ENCODE results near the gene DNAAF2. TPM values are rescaled to one million over a fixed set of nuclear protein-coding genes. Genes with fewer than 3 reads are reported as not detected.
A peak's percentile ranks its signal among the peaks of the same experiment; 100 is the strongest.

The DNAAF2 gene
- total and polyA plus RNA-seq, 2 of the 13 experiments (the other 11 are each of a cell fraction or from before 2014, with no cell fraction given), result 6.1 to 13.6 TPM

DNA sequence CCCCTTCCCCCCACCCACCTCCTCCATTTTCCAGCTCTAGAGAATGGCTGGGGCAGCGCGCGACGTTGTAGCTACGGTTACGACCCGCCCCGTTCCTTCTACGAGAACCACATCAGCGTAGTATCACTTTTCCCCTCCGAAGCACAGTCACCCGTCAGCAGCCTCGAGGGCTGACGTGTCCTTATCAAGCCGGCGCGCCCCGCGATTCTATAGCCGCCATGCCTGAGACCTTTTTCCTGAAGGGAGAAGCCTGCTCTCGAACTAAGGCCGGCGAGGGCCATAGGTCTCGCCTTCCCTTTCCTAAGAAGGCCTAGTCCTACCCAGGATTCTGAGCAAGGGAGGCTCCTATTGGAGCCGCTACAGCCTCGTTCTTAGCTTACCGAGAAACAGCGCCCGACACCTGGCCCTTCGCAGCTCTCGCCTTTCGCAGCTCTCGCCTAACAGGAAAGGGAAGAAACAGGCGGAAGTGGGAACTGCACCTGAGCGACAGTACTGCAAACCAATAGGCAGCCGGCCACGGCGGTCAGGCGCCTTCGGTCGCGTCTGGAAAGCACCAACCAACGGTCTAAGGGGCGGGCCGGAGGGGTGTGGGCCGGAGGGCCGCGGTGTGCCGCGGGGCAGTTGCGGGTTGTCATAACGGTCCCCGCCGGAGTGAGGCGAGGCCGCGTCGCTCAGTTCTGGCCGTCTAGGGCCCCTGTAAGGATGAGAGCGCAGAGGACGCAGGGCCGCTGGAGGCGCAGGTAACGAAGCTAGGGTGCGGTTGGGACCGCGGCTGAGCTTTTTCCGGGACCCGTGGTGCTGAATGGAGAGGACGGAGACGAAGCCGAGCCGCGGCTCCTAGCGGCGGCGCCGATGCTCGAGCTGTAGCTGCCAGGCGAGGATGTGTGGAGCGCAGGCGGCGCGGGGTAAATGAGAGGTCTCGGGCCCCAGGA lies 14.6 kb downstream of the DNAAF2 start, which contains the start of the genes MGAT2 and RPL36AL (continued):
- TF ChIP-seq STAT5B (CRISPR knock-in tag; IDR thresholded peaks at IDR 0.05), result no peak
- no peak for TF ChIP-seq ZNF101 (CRISPR knock-in tag; IDR thresholded peaks at IDR 0.05; ENCODE audit: borderline replicate concordance, low read depth)
- TF ChIP-seq MIXL1 (CRISPR knock-in tag; IDR thresholded peaks at IDR 0.05), result no peak; the same call in 1 of the 2 replicates
- TF ChIP-seq, protein P1, sequence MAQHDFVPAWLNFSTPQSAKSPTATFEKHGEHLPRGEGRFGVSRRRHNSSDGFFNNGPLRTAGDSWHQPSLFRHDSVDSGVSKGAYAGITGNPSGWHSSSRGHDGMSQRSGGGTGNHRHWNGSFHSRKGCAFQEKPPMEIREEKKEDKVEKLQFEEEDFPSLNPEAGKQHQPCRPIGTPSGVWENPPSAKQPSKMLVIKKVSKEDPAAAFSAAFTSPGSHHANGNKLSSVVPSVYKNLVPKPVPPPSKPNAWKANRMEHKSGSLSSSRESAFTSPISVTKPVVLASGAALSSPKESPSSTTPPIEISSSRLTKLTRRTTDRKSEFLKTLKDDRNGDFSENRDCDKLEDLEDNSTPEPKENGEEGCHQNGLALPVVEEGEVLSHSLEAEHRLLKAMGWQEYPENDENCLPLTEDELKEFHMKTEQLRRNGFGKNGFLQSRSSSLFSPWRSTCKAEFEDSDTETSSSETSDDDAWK (CRISPR knock-in tag; IDR thresholded peaks at IDR 0.05), result no peak
- 0 out of 2 replicates have a peak, but pooled peaks have one; percentile 70 for TF ChIP-seq ZNF557 (CRISPR knock-in tag; IDR thresholded peaks at IDR 0.05)
- TF ChIP-seq CHD2 (IDR thresholded peaks at IDR 0.05; ENCODE audit: low read depth, low read length), result no peak
- TF ChIP-seq, protein P2, sequence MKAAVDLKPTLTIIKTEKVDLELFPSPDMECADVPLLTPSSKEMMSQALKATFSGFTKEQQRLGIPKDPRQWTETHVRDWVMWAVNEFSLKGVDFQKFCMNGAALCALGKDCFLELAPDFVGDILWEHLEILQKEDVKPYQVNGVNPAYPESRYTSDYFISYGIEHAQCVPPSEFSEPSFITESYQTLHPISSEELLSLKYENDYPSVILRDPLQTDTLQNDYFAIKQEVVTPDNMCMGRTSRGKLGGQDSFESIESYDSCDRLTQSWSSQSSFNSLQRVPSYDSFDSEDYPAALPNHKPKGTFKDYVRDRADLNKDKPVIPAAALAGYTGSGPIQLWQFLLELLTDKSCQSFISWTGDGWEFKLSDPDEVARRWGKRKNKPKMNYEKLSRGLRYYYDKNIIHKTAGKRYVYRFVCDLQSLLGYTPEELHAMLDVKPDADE (CRISPR knock-in tag; IDR thresholded peaks at IDR 0.05), result no peak; the same call in 1 of the 2 replicates
- TF ChIP-seq, protein P3, sequence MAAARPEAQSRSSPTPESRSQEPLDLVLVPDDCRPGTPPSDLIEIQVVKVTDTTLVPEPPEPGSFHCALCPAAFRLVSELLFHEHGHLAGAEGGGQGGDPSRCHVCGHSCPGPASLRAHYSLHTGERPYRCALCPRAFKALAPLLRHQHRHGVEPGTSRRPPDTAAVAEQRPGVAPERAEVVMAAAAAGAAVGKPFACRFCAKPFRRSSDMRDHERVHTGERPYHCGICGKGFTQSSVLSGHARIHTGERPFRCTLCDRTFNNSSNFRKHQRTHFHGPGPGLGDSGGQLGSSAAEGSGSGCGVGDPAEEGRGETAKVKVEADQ (CRISPR knock-in tag; IDR thresholded peaks at IDR 0.05; ENCODE audit: borderline replicate concordance), result no peak
- no peak for TF ChIP-seq CENPT (CRISPR knock-in tag; IDR thresholded peaks at IDR 0.05; ENCODE audit: low read depth)
- TF ChIP-seq PTBP1 (IDR thresholded peaks at IDR 0.05; ENCODE audit: low read depth, low read length, poor library complexity, severe bottlenecking), result no peak
- no peak; the same call in 1 of the 2 replicates for TF ChIP-seq SALL2 (CRISPR knock-in tag; IDR thresholded peaks at IDR 0.05)
- TF ChIP-seq, protein P4, sequence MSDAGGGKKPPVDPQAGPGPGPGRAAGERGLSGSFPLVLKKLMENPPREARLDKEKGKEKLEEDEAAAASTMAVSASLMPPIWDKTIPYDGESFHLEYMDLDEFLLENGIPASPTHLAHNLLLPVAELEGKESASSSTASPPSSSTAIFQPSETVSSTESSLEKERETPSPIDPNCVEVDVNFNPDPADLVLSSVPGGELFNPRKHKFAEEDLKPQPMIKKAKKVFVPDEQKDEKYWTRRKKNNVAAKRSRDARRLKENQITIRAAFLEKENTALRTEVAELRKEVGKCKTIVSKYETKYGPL (CRISPR knock-in tag; IDR thresholded peaks at IDR 0.05), result peak; percentile 66; the same call in 1 of the 2 replicates
- TF ChIP-seq FLYWCH1 (CRISPR knock-in tag; IDR thresholded peaks at IDR 0.05), result no peak
- TF ChIP-seq NBN (conservative IDR thresholded peaks at IDR 0.05), result no peak
- 0 out of 2 replicates have a peak, but pooled peaks have one; percentile 47 for TF ChIP-seq ZNF850 (CRISPR knock-in tag; conservative IDR thresholded peaks at IDR 0.05)
- no peak; the same call in 1 of the 2 replicates for TF ChIP-seq ZNF552 (CRISPR knock-in tag; IDR thresholded peaks at IDR 0.05; ENCODE audit: borderline replicate concordance)
- peak; percentile 95 for TF ChIP-seq PHF8 (CRISPR knock-in tag; IDR thresholded peaks at IDR 0.05)
- TF ChIP-seq NCOA5 (CRISPR knock-in tag; IDR thresholded peaks at IDR 0.05), result no peak
